OCI-LY7 (cell line): Measurements from ENCODE around the gene C16orf74. TPM values are rescaled to one million over a fixed set of nuclear protein-coding genes. Genes with fewer than 3 reads are reported as not detected.

Experiments used
- BruUV-seq: library from RNA; stranded (reverse); fragments of 400-500 nt; replicated peaks from 2 replicates; lab custom pipeline; 2021; lab: Mats Ljungman, UMichigan
- CTCF ChIA-PET: fragments of 300-600 bp; sonication (Branson Sonifier 250); formaldehyde crosslinking; loops from one replicate; lab custom pipeline; 2022; ENCODE audit warnings: antibody characterized with exemption; ENCODE audit not compliant: unreplicated experiment; lab: Charles Lee
- POLR2A ChIA-PET: fragments of 300-600 bp; sonication (Branson Sonifier 250); formaldehyde crosslinking; loops from one replicate; lab custom pipeline; 2022; ENCODE audit warnings: antibody characterized with exemption; lab: Charles Lee
- DNase-seq: peaks from one replicate; pipeline ENCODE4 v3.0.0-alpha.2; 2015; ENCODE audit warnings: low spot score
- H2AFZ ChIP-seq: fragments of 200-600 bp; sonication (generic), shearing (Covaris generic); 2 replicates; pipeline ENCODE4 v1.6.1; 2014; ENCODE audit warnings: mild to moderate bottlenecking, antibody characterized with exemption, low read length, moderate library complexity
- H3K27ac ChIP-seq: fragments of 200-600 bp; sonication (generic); 2 replicates; pipeline ENCODE4 v1.5.1; 2014; ENCODE audit warnings: mixed run types, low read depth, mild to moderate bottlenecking, moderate library complexity, low read length, inconsistent platforms; ENCODE audit not compliant: poor library complexity, severe bottlenecking
- H3K36me3 ChIP-seq: fragments of 200-600 bp; sonication (generic); 2 replicates; pipeline ENCODE4 v1.6.1; 2014; ENCODE audit warnings: mild to moderate bottlenecking, antibody characterized with exemption, low read length, moderate library complexity, mixed read lengths; ENCODE audit not compliant: insufficient read depth
- H3K4me1 ChIP-seq: fragments of 200-600 bp; sonication (generic); 2 replicates; pipeline ENCODE4 v1.5.1; 2014; ENCODE audit warnings: mild to moderate bottlenecking, low read length; ENCODE audit not compliant: insufficient read depth, poor library complexity, severe bottlenecking
- H3K4me2 ChIP-seq: fragments of 200-600 bp; sonication (generic); 2 replicates; pipeline ENCODE4 v1.6.1; 2014; ENCODE audit warnings: mild to moderate bottlenecking, low read length
- H3K4me3 ChIP-seq: fragments of 200-600 bp; sonication (generic); 2 replicates; pipeline ENCODE4 v1.5.1; 2014; ENCODE audit warnings: mild to moderate bottlenecking, low read depth, low read length; ENCODE audit not compliant: poor library complexity, severe bottlenecking
- H3K79me2 ChIP-seq: fragments of 200-600 bp; sonication (generic); 2 replicates; pipeline ENCODE4 v1.6.1; 2016; ENCODE audit warnings: low read depth, mild to moderate bottlenecking, low read length, moderate library complexity, mixed read lengths; ENCODE audit not compliant: insufficient read depth
- H3K9me2 ChIP-seq: fragments of 200-600 bp; sonication (generic); 2 replicates; pipeline ENCODE4 v1.6.1; 2016; ENCODE audit warnings: mild to moderate bottlenecking, low read length, mixed read lengths; ENCODE audit not compliant: insufficient read depth
- H3K9me3 ChIP-seq: fragments of 200-600 bp; sonication (generic); 2 replicates; pipeline ENCODE4 v1.6.1; 2014; ENCODE audit warnings: mild to moderate bottlenecking, mixed run types, low read length, mixed read lengths
- H4K20me1 ChIP-seq: fragments of 200-600 bp; sonication (generic); 2 replicates; pipeline ENCODE4 v1.6.1; 2014; ENCODE audit warnings: mild to moderate bottlenecking, antibody characterized with exemption, low read length, moderate library complexity, mixed read lengths; ENCODE audit not compliant: insufficient read depth
- CTCF ChIP-seq: fragments of 200-600 bp; sonication (generic); conservative IDR thresholded peaks from 2 replicates; pipeline ENCODE4 v1.5.1; 2014; ENCODE audit warnings: mild to moderate bottlenecking, antibody characterized with exemption, low read length, moderate library complexity, mixed read lengths
- EZH2phosphoT487 ChIP-seq: fragments of 200-600 bp; sonication (generic); IDR thresholded peaks from 2 replicates; pipeline ENCODE4 v1.6.1; 2018; ENCODE audit warnings: low read depth, borderline replicate concordance, mild to moderate bottlenecking, mixed run types, antibody characterized with exemption, low read length, moderate library complexity, mixed read lengths
- intact Hi-C: fragments of 100-400 bp; cut with micrococcal nuclease; formaldehyde crosslinking; loops from one replicate; pipeline ENCODE4 v1.10.0; 2022; ENCODE audit not compliant: unreplicated experiment
- total RNA-seq, 2 experiments: library from RNA; depleted of rRNA in 1 of 2; stranded (reverse); fragments of >200 nt in 1 of 2; shearing (Covaris generic) in 1 of 2; gene quantifications; 2 replicates each; pipeline ENCODE4 v1.2.3, GENCODE V29; 2014 to 2022

The C16orf74 gene
- total RNA-seq, 2 experiments from 2014 or later = 6.8 to 9.7 TPM

- POLR2A ChIA-PET = no interaction called here
- no TSS peak for BruUV-seq
These were observed 54.1 kb downstream of the C16orf74 start for GRCh38 chr16:85696781-85697180.

GRCh38 chr16:85695196-85696128 is 55.4 kb downstream of the C16orf74 start:
- no peak for TF ChIP-seq CTCF
- TF ChIP-seq EZH2phosphoT487 = no peak
- no peaks in the 10 kb centered on the region for H3K9me3 ChIP-seq
- no peak overlapping the region for H2AFZ ChIP-seq
- no peaks in the 10 kb centered on the region for H3K36me3 ChIP-seq
- H3K27ac ChIP-seq = no peak overlapping the region
- CTCF ChIA-PET = no interaction called here
- no peaks in the 10 kb centered on the region for H3K9me2 ChIP-seq
- POLR2A ChIA-PET = interaction anchor here (0.6 kb wide), 1 partner anchor 1311 kb away, joined by 3 read pairs; no protein-coding TSS in a partner anchor
- no peaks in the 10 kb centered on the region for H3K79me2 ChIP-seq
- intact Hi-C loops = no loop called here
- DNase-seq = no peak
- peaks cover 10% of the 10 kb centered on the region for H3K4me1 ChIP-seq
- no peaks in the 10 kb centered on the region for H4K20me1 ChIP-seq
- H3K4me3 ChIP-seq = no peak overlapping the region
- H3K4me2 ChIP-seq = no peak overlapping the region
- BruUV-seq = no TSS peak

More at GRCh38 chr16:85696781-85697180, 54.1 kb downstream of the C16orf74 start:
- DNase-seq = no peak
- no peak overlapping the region for H3K4me3 ChIP-seq
- H3K4me2 ChIP-seq = no peak overlapping the region
- H4K20me1 ChIP-seq = no peaks in the 10 kb centered on the region
- no peaks in the 10 kb centered on the region for H3K36me3 ChIP-seq
- no peaks in the 10 kb centered on the region for H3K79me2 ChIP-seq
- CTCF ChIA-PET = no interaction called here
- H3K9me2 ChIP-seq = no peaks in the 10 kb centered on the region
- H3K4me1 ChIP-seq = peaks cover 8% of the 10 kb centered on the region
- H3K9me3 ChIP-seq = no peaks in the 10 kb centered on the region
- no peak overlapping the region for H2AFZ ChIP-seq
- intact Hi-C loops = no loop called here
- no peak for TF ChIP-seq CTCF
- no peak for TF ChIP-seq EZH2phosphoT487
- H3K27ac ChIP-seq = no peak overlapping the region
